Measurements from ENCODE around the gene METTL27. TPM values are rescaled to one million over a fixed set of nuclear protein-coding genes. Genes with fewer than 3 reads are reported as not detected.

Gene METTL27
- total and polyA plus RNA-seq, 9 of the 15 experiments (the other 6 are each of a cell fraction or from before 2014, with no cell fraction given): 0.08 to 0.82 (median 0.33) TPM; not detected in 4

DNA sequence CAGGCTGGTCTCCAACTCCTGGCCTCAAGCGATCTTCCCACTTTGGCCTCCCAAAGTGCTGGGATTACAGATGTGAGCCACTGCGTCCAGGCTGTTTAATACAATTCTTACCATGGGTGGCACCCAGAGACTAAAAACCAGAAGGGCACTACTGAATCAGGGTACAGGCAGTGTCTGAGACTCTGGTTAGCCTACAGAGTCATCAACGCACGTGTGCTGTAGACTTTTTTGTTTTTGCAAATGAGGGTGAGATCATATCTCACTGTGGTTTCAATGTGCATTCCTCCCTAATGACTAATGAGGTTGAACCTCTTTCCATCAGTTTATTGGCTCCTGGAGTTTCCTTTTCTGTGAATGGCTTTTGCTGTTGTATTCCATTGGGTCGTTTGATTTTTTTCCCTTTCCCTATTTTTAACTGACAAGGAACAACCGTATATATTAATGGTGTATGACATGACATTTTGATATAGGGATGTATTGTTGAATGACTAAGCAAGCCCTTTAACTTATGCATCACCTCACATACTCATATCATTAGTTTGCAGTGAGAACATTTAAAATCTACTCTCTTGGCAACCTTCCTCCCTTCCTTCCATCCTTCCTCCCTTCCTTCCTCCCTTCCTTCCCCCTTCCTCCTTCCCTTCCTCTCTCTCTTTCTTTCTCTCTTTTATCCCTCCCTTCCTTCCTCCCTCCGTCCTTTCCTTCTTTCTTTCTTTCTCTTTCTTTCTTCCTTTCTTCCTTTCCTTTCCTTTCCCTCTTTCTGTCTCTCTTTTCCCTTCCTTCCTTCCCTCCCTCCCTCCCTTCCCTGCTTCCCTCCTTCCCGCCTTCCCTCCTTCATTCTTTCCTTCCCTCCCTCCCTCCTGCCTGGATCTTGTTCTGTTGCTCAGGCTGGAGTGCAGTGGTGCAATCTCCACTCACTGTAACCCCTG, 9.4 kb upstream of the METTL27 start (continued):
- TF ChIP-seq, protein P1, sequence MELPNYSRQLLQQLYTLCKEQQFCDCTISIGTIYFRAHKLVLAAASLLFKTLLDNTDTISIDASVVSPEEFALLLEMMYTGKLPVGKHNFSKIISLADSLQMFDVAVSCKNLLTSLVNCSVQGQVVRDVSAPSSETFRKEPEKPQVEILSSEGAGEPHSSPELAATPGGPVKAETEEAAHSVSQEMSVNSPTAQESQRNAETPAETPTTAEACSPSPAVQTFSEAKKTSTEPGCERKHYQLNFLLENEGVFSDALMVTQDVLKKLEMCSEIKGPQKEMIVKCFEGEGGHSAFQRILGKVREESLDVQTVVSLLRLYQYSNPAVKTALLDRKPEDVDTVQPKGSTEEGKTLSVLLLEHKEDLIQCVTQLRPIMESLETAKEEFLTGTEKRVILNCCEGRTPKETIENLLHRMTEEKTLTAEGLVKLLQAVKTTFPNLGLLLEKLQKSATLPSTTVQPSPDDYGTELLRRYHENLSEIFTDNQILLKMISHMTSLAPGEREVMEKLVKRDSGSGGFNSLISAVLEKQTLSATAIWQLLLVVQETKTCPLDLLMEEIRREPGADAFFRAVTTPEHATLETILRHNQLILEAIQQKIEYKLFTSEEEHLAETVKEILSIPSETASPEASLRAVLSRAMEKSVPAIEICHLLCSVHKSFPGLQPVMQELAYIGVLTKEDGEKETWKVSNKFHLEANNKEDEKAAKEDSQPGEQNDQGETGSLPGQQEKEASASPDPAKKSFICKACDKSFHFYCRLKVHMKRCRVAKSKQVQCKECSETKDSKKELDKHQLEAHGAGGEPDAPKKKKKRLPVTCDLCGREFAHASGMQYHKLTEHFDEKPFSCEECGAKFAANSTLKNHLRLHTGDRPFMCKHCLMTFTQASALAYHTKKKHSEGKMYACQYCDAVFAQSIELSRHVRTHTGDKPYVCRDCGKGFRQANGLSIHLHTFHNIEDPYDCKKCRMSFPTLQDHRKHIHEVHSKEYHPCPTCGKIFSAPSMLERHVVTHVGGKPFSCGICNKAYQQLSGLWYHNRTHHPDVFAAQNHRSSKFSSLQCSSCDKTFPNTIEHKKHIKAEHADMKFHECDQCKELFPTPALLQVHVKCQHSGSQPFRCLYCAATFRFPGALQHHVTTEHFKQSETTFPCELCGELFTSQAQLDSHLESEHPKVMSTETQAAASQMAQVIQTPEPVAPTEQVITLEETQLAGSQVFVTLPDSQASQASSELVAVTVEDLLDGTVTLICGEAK (IDR thresholded peaks at IDR 0.05): no peak
- TF ChIP-seq, protein P1 (CRISPR knock-in tag; IDR thresholded peaks at IDR 0.05): no peak
- TF ChIP-seq, protein P2, sequence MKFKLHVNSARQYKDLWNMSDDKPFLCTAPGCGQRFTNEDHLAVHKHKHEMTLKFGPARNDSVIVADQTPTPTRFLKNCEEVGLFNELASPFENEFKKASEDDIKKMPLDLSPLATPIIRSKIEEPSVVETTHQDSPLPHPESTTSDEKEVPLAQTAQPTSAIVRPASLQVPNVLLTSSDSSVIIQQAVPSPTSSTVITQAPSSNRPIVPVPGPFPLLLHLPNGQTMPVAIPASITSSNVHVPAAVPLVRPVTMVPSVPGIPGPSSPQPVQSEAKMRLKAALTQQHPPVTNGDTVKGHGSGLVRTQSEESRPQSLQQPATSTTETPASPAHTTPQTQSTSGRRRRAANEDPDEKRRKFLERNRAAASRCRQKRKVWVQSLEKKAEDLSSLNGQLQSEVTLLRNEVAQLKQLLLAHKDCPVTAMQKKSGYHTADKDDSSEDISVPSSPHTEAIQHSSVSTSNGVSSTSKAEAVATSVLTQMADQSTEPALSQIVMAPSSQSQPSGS (CRISPR knock-in tag; IDR thresholded peaks at IDR 0.05): no peak
- TF ChIP-seq ILF3 (IDR thresholded peaks at IDR 0.05; ENCODE audit: borderline replicate concordance) (no peak), POLR2G (IDR thresholded peaks at IDR 0.05; ENCODE audit: low read depth, low read length) (no peak), RAD51 (IDR thresholded peaks at IDR 0.05; ENCODE audit: borderline replicate concordance, low read depth) (peak; percentile 53), RBM22 (IDR thresholded peaks at IDR 0.05; ENCODE audit: low read depth, low read length, poor library complexity, severe bottlenecking) (no peak)
- TF ChIP-seq, protein P3, sequence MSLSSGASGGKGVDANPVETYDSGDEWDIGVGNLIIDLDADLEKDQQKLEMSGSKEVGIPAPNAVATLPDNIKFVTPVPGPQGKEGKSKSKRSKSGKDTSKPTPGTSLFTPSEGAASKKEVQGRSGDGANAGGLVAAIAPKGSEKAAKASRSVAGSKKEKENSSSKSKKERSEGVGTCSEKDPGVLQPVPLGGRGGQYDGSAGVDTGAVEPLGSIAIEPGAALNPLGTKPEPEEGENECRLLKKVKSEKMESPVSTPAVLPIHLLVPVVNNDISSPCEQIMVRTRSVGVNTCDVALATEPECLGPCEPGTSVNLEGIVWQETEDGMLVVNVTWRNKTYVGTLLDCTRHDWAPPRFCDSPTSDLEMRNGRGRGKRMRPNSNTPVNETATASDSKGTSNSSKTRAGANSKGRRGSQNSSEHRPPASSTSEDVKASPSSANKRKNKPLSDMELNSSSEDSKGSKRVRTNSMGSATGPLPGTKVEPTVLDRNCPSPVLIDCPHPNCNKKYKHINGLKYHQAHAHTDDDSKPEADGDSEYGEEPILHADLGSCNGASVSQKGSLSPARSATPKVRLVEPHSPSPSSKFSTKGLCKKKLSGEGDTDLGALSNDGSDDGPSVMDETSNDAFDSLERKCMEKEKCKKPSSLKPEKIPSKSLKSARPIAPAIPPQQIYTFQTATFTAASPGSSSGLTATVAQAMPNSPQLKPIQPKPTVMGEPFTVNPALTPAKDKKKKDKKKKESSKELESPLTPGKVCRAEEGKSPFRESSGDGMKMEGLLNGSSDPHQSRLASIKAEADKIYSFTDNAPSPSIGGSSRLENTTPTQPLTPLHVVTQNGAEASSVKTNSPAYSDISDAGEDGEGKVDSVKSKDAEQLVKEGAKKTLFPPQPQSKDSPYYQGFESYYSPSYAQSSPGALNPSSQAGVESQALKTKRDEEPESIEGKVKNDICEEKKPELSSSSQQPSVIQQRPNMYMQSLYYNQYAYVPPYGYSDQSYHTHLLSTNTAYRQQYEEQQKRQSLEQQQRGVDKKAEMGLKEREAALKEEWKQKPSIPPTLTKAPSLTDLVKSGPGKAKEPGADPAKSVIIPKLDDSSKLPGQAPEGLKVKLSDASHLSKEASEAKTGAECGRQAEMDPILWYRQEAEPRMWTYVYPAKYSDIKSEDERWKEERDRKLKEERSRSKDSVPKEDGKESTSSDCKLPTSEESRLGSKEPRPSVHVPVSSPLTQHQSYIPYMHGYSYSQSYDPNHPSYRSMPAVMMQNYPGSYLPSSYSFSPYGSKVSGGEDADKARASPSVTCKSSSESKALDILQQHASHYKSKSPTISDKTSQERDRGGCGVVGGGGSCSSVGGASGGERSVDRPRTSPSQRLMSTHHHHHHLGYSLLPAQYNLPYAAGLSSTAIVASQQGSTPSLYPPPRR (CRISPR knock-in tag; IDR thresholded peaks at IDR 0.05; ENCODE audit: borderline replicate concordance): no peak
